SKM-1 (cell line): ENCODE measurements around the gene MAU2.
"Not testable (repeated sequence)": the region's sequence is repeated elsewhere in the genome, so short reads cannot be mapped to it uniquely, and the experiment has no call there.

ENCODE experiments used
- DNase-seq: peaks from one replicate; lab custom pipeline; 2025; ENCODE audit not compliant: unreplicated experiment; lab: John Stamatoyannopoulos, UW

MAU2 gene

DNA sequence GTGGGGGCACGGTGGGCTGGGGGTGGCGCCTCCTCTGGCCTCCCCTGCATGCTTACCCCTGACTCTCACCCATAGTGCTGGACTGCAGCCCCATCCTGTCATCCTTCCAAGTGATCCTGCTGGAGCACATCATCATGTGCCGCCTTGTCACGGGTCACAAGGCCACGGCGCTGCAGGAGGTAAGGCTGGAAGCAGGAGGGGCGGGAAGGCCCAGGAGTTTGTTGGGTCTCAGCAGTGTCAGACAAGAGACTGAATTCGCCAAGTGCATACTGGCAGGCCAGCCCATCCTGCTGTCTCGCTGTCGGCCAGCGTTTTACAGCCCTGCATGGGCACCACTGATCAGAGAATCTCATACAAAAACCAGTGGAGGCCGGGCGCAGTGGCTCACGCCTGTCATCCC lies 23.1 kb downstream of the MAU2 start:
- DNase-seq, result no peak

DNA sequence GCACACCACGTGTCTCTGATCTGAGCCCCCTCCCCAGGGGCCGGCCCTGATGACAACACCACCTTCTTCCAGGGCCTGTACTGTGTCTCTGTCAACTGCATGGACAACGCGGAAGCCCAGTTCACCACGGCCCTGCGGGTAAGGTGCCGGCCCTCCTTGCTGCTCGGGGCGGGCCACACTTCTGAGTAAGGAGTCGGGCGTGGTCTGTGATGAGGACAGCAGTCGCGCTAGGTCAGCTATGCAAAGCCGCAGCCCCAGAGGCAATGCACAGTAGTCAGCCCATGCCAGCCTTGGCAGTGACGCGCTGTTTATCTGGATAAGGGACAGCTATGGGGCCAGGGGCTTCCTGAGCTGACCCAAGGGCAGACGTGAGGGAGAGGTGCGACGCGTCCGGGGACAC lies 24.6 kb downstream of the MAU2 start:
- DNase-seq, result no peak

GRCh38 chr19:19345970-19346369 lies 25.3 kb downstream of the MAU2 start:
- no peak for DNase-seq

DNA sequence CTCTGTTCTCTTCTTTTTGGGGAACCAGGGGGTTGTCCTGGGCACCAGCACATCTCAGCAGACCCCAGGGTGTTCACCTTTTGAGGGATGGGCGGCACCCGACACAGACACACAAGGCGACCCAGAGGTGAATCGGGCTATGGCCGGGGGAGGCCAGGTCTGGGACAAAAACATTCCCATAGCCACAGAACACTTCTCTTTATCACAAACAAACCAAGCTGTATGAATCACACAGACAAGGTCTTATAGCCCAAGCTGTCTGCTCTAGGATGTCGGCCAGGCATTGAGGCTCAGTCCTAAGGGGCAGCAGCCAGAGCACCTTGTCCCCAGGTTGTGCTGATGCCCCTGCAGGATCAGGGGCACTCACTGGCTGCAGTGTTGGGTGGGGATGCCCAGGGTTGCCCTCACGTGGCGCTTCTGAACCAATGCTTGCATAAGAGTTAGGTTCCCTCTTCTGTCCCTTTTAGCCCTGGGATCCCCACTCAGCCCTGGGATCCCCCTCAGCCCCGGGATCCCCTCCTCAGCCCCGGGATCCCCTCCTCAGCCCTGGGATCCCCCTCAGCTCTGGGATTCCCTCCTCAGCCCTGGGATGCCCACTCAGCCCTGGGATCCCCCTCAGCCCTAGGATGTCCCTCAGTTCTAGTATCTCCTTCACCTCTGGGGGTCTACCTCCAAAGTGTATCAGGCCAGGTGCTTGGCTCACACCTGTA lies 26.9 kb downstream of the MAU2 start:
- DNase-seq, result no peak

- no peak for DNase-seq
Observed at GRCh38 chr19:19348266-19348665, 27.6 kb downstream of the MAU2 start.

DNA sequence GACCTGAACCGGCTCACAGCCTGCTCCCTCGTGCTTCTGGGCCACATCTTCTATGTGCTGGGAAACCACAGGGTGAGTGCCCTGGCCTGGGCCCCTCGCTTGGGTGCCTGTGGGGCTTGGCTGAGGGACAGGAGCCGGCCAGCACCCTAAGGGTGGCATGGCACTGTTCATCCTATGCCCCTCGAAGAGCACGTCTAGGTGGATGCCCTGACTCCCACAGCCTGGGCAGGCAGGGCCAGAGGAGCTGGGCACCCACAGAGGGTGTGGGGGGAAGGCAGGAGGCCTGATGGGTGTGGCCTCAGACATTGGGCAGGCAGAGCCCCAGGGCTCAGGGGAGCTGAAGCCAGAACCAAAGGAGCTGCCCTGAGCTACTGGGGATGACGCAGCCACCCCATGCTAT lies 28.7 kb downstream of the MAU2 start:
- DNase-seq, result no peak

GRCh38 chr19:19350756-19351155 lies 30.1 kb downstream of the MAU2 start:
- DNase-seq, result not testable (repeated sequence)

DNA sequence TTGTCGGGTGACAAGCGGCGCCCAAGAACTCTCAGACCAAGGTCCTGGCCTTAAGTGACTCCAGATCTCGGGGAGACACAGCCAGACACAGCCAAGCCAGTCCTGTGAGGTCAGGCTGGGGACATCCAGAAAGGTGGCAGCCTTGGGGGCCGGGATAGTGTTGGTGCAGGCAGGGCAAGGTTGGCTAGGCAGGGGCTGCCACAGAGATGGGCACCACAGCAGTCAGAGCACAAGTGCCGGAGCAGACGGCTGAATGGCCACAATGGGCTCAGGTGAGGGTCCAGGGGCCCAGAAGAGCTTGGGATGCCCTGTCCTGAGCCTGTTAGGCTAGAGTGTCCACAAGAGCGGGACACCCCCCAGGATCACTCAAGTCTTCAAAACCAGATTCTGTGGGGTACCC lies 32.2 kb downstream of the MAU2 start:
- DNase-seq, result no peak

DNA sequence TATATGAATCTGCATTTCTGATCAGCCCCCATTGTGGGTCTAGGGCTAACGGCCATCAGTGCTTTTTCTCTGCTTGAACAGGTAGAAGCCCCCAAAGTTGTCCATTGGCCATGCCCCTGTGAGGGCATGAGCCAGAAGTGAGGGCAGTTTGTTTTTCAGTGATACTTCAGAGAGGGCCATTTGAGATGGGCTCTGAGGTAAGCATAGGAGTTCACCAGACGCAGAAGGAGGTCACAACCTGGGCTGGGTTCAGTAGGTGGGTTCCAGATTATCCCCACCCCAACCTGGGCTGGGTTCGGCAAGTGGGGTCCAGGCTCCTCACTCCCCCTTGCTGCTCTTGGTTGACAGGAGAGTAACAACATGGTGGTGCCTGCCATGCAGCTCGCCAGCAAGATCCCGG lies 33.4 kb downstream of the MAU2 start:
- DNase-seq, result no peak

- DNase-seq, result no peak
Observed at GRCh38 chr19:19354932-19355331, 34.3 kb downstream of the MAU2 start.

- DNase-seq, result no peak
Observed at GRCh38 chr19:19355606-19356139, 35.0 kb downstream of the MAU2 start.

DNA sequence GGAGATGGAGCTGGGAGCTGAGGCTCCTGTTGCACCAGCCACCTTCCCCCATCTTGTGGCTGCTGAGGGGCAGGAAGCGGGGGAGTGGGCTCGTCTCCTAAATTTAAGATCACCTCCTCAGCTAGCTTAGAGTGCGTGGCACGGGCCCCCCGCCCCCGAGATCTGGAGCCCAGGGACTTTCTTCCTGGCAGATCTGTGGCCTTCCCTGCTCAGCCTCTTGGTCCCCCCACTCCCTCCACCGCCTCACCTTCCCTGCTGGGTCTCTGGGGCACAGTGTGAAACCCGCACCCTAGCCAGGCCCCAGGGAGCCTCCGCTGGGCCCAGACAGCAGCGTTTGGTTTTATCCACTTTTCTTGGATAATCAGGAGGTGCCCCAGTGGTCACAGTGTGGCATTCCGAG lies 35.9 kb downstream of the MAU2 start:
- DNase-seq, result no peak

- DNase-seq, result no peak
Observed at GRCh38 chr19:19356901-19357566, 36.4 kb downstream of the MAU2 start.

DNA sequence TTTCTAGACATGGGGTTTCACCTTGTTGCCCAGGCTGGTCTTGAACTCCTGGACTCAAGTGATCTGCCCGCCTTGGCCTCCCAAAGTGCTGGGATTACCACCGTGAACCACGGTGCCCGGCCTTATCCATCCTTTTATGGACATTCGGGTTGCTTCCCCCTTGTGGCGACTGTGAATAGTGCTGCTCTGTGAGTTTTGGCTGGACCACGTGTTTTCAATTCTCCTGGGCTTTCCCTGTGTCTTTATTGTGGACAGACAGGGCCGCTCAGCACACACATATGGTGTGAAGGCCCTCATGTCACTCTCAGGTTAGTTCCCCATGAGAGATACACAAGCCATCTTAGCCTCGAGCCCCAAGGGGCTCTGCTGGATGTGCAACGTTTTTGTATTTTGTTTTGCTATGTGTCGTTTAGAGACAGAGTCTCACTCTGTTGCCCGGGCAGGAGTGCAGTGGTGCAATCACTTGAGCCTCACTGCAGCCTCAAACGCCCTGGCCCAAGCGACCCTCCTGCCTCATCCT lies 40.5 kb downstream of the MAU2 start:
- peak; percentile 74 for DNase-seq

- DNase-seq, result no peak
Observed at GRCh38 chr19:19362075-19362474, 41.4 kb downstream of the MAU2 start.

- DNase-seq, result peak; percentile 86
Observed at GRCh38 chr19:19366434-19367396, 46.1 kb downstream of the MAU2 start.

DNA sequence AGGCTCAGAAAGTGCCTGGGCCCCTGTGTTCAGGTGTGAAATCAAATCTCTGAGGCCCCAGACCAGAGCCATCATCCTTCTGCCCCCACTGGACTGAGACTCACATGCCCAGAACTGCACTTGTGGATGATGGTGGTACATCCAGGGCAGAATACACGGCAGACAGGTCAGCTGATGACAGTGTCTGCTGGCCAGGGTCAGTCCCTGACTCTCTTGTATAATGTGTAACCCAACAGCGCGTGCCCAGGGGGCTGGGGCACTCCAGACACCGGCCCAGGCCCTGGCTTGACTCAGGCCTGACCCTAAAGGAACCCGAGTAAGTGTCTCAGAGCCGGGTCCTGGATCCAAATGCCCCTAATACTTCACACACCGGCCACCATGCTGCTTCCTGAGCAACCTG lies 47.5 kb downstream of the MAU2 start:
- no peak for DNase-seq

DNA sequence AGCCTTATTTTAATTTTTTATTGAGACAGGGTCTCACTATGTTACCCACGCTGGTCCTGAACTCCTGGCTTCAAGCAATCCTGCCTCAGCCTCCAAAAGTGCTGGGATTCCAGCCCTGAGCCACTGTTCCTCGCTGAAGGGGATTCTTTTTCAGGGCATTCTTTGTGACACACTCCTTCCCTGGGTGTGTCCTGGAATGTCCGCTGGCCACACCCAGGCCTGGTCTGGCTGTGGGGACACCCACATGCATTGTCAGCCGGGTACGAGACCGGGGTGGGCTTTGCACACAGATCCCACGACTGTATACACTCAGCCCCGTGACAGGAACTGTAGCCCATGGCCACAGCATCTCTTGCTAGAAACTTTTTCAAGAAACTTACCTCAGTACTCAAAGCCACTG lies 50.4 kb downstream of the MAU2 start:
- no peak for DNase-seq

DNA sequence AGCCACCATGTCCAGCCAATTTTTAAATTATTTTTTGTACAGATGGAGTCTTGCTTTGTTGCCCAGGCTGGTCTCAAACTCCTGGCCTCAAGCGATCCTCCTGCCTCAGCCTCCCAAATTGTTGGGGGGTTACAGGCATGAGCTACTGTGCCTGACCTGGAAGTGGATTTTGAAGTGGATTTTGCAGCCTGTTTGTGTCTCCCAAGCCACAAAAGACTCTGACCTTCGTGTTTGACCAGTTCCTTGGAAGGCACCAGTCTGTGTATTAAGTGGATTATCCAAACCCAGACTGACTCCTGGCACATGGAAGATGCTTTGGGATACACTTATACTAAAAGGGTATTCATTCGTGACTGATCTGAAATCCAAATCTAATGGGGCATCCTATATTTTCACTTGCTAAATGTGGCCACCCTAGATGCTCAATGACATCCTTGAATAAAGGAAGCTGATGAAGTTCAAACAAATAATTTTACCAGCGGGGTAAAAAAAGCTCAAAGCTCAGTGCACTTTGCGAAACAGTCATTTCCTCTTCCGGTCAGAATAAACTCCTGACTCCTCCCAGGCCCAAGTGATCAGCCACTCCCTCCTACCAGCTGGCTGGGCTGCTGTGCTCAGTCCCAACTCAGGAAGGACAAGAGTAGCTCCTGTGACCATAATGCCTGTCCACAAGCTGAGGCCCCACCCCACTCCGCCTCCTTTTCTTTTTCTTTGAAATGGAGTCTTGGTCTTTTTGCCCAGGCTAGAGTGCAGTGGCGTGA lies 52.2 kb downstream of the MAU2 start:
- peak; percentile 90 for DNase-seq

GRCh38 chr19:19379527-19379926 lies 58.9 kb downstream of the MAU2 start:
- DNase-seq, result no peak
